K562 (cell line): Measurements from ENCODE around the gene ZDHHC12. TPM values are rescaled to one million over a fixed set of nuclear protein-coding genes. Genes with fewer than 3 reads are reported as not detected.
"Not testable (repeated sequence)": the region's sequence is repeated elsewhere in the genome, so short reads cannot be mapped to it uniquely, and the experiment has no call there.

Source experiments
- ATAC-seq: fragments of 200-7000 bp; cut with Tn5 transposase; 3 replicates; pipeline ENCODE4 v1.9.1; 2020; ENCODE audit warnings: moderate library complexity
- BruUV-seq: library from RNA; stranded (reverse); fragments of 400-500 nt; replicated peaks from 2 replicates; lab custom pipeline; 2021; lab: Mats Ljungman, UMichigan
- CTCF ChIA-PET: fragments of 300-600 bp; formaldehyde crosslinking; extraction: SDS; loops from one replicate; lab custom pipeline; 2021; ENCODE audit warnings: low intra/inter-chr PET ratio; lab: Yijun Ruan, JAX
- POLR2A ChIA-PET: fragments of 300-600, 350-650 bp; sonication (Branson Sonifier 250); formaldehyde crosslinking; extraction: SDS; loops from one replicate; lab custom pipeline; 2021; ENCODE audit warnings: antibody characterized with exemption, inconsistent platforms; lab: Yijun Ruan, JAX
- DNase-seq, 4 experiments: peaks; one replicate each; pipeline versions ENCODE4 v3.0.0 to v3.0.0-alpha.2; 2011 to 2018; ENCODE audit warnings: low spot score in 3 of 4, mixed read lengths in 3 of 4; ENCODE audit errors: extremely low read depth in 1 of 4
- FAIRE-seq: peaks from 2 replicates; lab custom pipeline; 2011; peaks lifted over from hg19 to GRCh38; lab: Jason Lieb, UNC
- H2AFZ ChIP-seq: 2 replicates; pipeline ENCODE4 v1.6.0; 2011; ENCODE audit warnings: low read depth, low read length, control low read depth, inconsistent platforms
- H3K27ac ChIP-seq: fragments of 200-600 bp; 3 replicates; pipeline ENCODE4 v1.8.0; 2011; ENCODE audit warnings: low read depth, mild to moderate bottlenecking, control low read depth, inconsistent platforms, low read length, moderate library complexity, mixed read lengths; ENCODE audit errors: extremely low read depth
- H3K27me3 ChIP-seq, 2 experiments: fragments of 300-600 bp in 1 of 2; 2 replicates in 1 of 2; 3 replicates in 1 of 2; pipeline versions ENCODE4 v1.6.0 to v1.8.0; 2011; ENCODE audit warnings: inconsistent platforms in 2 of 2, low read length in 2 of 2, mild to moderate bottlenecking in 1 of 2, mixed read lengths in 1 of 2, moderate library complexity in 1 of 2; ENCODE audit not compliant: control insufficient read depth in 2 of 2, insufficient read depth in 2 of 2
- H3K36me3 ChIP-seq: fragments of 300-600 bp; 3 replicates; pipeline ENCODE4 v1.8.0; 2011; ENCODE audit warnings: mild to moderate bottlenecking, low read length, inconsistent platforms; ENCODE audit not compliant: control insufficient read depth, insufficient read depth
- H3K4me1 ChIP-seq, 2 experiments: fragments of 200-600 bp in 1 of 2; replicated peaks in 1 of 2; 2 replicates in 1 of 2; 3 replicates in 1 of 2; pipeline versions ENCODE4 v1.5.1 to v1.8.0; 2011; ENCODE audit warnings: inconsistent platforms in 2 of 2, low read length in 2 of 2, mild to moderate bottlenecking in 1 of 2, mixed read lengths in 1 of 2, moderate library complexity in 1 of 2; ENCODE audit not compliant: control insufficient read depth in 2 of 2, insufficient read depth in 2 of 2
- H3K4me2 ChIP-seq: 2 replicates; pipeline ENCODE4 v1.6.1; 2011; ENCODE audit warnings: low read length, control low read depth, inconsistent platforms, mixed read lengths; ENCODE audit not compliant: insufficient read depth
- H3K4me3 ChIP-seq: fragments of 200-600 bp; sonication (generic), shearing (Covaris generic); 2 replicates; pipeline ENCODE4 v1.5.1; 2016; ENCODE audit warnings: control low read depth, inconsistent platforms
- H3K79me2 ChIP-seq: fragments of 200-600 bp; 3 replicates; pipeline ENCODE4 v1.8.0; 2011; ENCODE audit warnings: low read length, inconsistent platforms; ENCODE audit not compliant: control insufficient read depth, insufficient read depth
- H3K9ac ChIP-seq, 2 experiments: 2 replicates each; pipeline versions ENCODE4 v1.6.0 to v1.6.1; 2011; ENCODE audit warnings: low read depth in 2 of 2, low read length in 2 of 2, control low read depth in 1 of 2, inconsistent platforms in 1 of 2, mild to moderate bottlenecking in 1 of 2, mixed read lengths in 1 of 2; ENCODE audit not compliant: insufficient read depth in 1 of 2
- H3K9me1 ChIP-seq: one replicate; pipeline ENCODE4 v1.6.0; 2011; ENCODE audit warnings: inconsistent platforms, mild to moderate bottlenecking, low read length, moderate library complexity; ENCODE audit not compliant: control insufficient read depth, insufficient read depth
- H3K9me3 ChIP-seq: replicated peaks from 2 replicates; pipeline ENCODE4 v1.5.1; 2011; ENCODE audit warnings: low read depth, low read length, inconsistent platforms; ENCODE audit not compliant: control insufficient read depth, insufficient read depth
- H4K20me1 ChIP-seq: replicated peaks from 2 replicates; pipeline ENCODE4 v1.6.1; 2011; ENCODE audit warnings: low read length, inconsistent platforms, mixed read lengths; ENCODE audit not compliant: control insufficient read depth, insufficient read depth
- ARID2 ChIP-seq: fragments of 450-650 bp; IDR thresholded peaks from 2 replicates; pipeline ENCODE4 v1.6.1; 2017; ENCODE audit warnings: antibody characterized with exemption, mild to moderate bottlenecking
- ARNT ChIP-seq, 2 experiments: fragments of 450-650 bp; IDR thresholded peaks; 2 replicates each; pipeline ENCODE4 v1.6.1; 2016; ENCODE audit warnings: mild to moderate bottlenecking in 1 of 2
- ELF4 ChIP-seq: fragments of 450-650 bp; formaldehyde crosslinking; IDR thresholded peaks from 2 replicates; pipeline ENCODE4 v1.4.0; 2022; ENCODE audit warnings: missing genetic modification characterization
- HBP1 ChIP-seq: fragments of 450-650 bp; formaldehyde crosslinking; IDR thresholded peaks from 2 replicates; pipeline ENCODE4 v1.4.0; 2022; ENCODE audit warnings: missing genetic modification characterization
- HDAC1 ChIP-seq, 2 experiments: fragments of 450-650 bp; IDR thresholded peaks; 2 replicates each; pipeline ENCODE4 v1.6.1; 2016 to 2017; ENCODE audit warnings: inconsistent platforms in 1 of 2, mild to moderate bottlenecking in 1 of 2, moderate library complexity in 1 of 2
- HLTF ChIP-seq: fragments of 450-650 bp; IDR thresholded peaks from 2 replicates; pipeline ENCODE4 v1.6.1; 2016
- MLLT1 ChIP-seq, 2 experiments: fragments of 450-650 bp; IDR thresholded peaks; 2 replicates each; pipeline ENCODE4 v1.6.1; 2016
- POLR2A ChIP-seq: fragments of 450-650 bp; conservative IDR thresholded peaks from 2 replicates; pipeline ENCODE4 v1.6.1; 2016
- POLR2B ChIP-seq: fragments of 450-650 bp; IDR thresholded peaks from 2 replicates; pipeline ENCODE4 v1.6.1; 2018; ENCODE audit warnings: low read depth; ENCODE audit not compliant: partially characterized antibody
- THRB ChIP-seq: fragments of 450-650 bp; formaldehyde crosslinking; conservative IDR thresholded peaks from 2 replicates; pipeline ENCODE4 v1.4.0; 2022; ENCODE audit warnings: mild to moderate bottlenecking, missing genetic modification characterization
- TSC22D4 ChIP-seq: fragments of 450-650 bp; IDR thresholded peaks from 2 replicates; pipeline ENCODE4 v1.6.1; 2016; ENCODE audit warnings: missing genetic modification characterization, missing biosample characterization, control low read depth
- ZBTB5 ChIP-seq: fragments of 450-650 bp; IDR thresholded peaks from 2 replicates; pipeline ENCODE4 v1.6.1; 2017; ENCODE audit warnings: antibody characterized with exemption
- ZEB2 ChIP-seq: fragments of 450-650 bp; IDR thresholded peaks from 2 replicates; pipeline ENCODE4 v1.6.1; 2016
- WGBS: fragments of 100-300 bp; shearing (Covaris generic); methylation state at CpG from one replicate; pipeline ENCODE4 v1.1.6; 2016; ENCODE audit warnings: low coverage, mixed read lengths; ENCODE audit not compliant: insufficient coverage; ENCODE audit errors: missing lambda C conversion rate; 5-methylcytosine and 5-hydroxymethylcytosine counted together
- in situ Hi-C: fragments of 300-500 bp; cut with MboI; formaldehyde crosslinking; loops from 4 replicates; pipeline ENCODE4 v1.15.0; 2018; ENCODE audit warnings: inconsistent platforms, mixed read lengths
- intact Hi-C: fragments of 100-400 bp; cut with micrococcal nuclease; formaldehyde crosslinking; loops from 2 replicates; pipeline ENCODE4 v1.14.2; 2022
- polyA plus RNA-seq, 8 experiments: library from polyadenylated mRNA; depleted of rRNA in 4 of 8; stranded (reverse) in 5 of 8; unstranded in 3 of 8; fragments of >200 nt; fragmentation: Nextera tagmentation in 2 of 8; fragmentation: Illumina TruSeq in 1 of 8; extraction: Ambion mirVana in 2 of 8; extraction: Trizol in 1 of 8; gene quantifications; 2 replicates each; pipeline versions ENCODE4 v1.2.1 to v1.2.3, GENCODE V29; 2011 to 2014; ENCODE audit warnings: inconsistent platforms in 1 of 8, missing spikeins in 1 of 8
- total RNA-seq, 7 experiments: library from RNA; depleted of rRNA in 6 of 7; stranded (reverse); fragments of >200 nt in 6 of 7; fragmentation: Illumina TruSeq in 2 of 7; extraction: Trizol in 2 of 7; gene quantifications; 2 replicates each; pipeline versions ENCODE4 v1.2.1 to v1.2.3, GENCODE V29; 2011 to 2021; ENCODE audit warnings: low replicate concordance in 1 of 7

ZDHHC12 gene
- total and polyA plus RNA-seq, 9 of the 15 experiments (the other 6 are each of a cell fraction or from before 2014, with no cell fraction given) = 0.21 to 38.0 (median 13.8) TPM

- peaks cover 71% of the 10 kb centered on the region for H3K36me3 ChIP-seq
- H3K4me2 ChIP-seq, H2AFZ ChIP-seq, H3K9ac ChIP-seq, H3K9me1 ChIP-seq, H3K9me3 ChIP-seq, H3K27me3 ChIP-seq, H3K27ac ChIP-seq, H3K4me1 ChIP-seq, H3K4me3 ChIP-seq, FAIRE-seq, ATAC-seq, DNase-seq, CTCF ChIA-PET, BruUV-seq: not testable (repeated sequence)
- H4K20me1 ChIP-seq = peaks cover 14% of the 10 kb centered on the region
- H3K79me2 ChIP-seq = peaks cover 53% of the 10 kb centered on the region
- intact Hi-C loops (loop anchor here (10.0 kb wide), 1 partner anchor 981 kb away; no protein-coding TSS in a partner anchor), in situ Hi-C loops (loop anchor here (10.0 kb wide), 3 partner anchors 449 to 1091 kb away; no protein-coding TSS in a partner anchor)
- 92% methylated on average over 3 of the region's 3 CpGs for WGBS
- POLR2A ChIA-PET = interaction anchor here (0.6 to 1.3 kb wide), 7 partner anchors 8 to 1079 kb away, joined by 3 to 5 read pairs (median 4); partner anchors contain the start of gene PKN3
- 0 out of 2 replicates have a peak, but pooled peaks have one; percentile 47 for TF ChIP-seq THRB (CRISPR knock-in tag)
- TF ChIP-seq POLR2A = peak; percentile 56; the same call in 1 of the 2 replicates
- 0 out of 4 replicates have a peak, but pooled peaks of 1 of the 2 experiments have one; percentile 25 for TF ChIP-seq ARNT (IDR thresholded peaks at IDR 0.05)
- 0 out of 2 replicates have a peak, but pooled peaks have one; percentile 16 for TF ChIP-seq ZBTB5
- 0 out of 4 replicates have a peak, but pooled peaks of 1 of the 2 experiments have one; percentile 19 for TF ChIP-seq HDAC1 (IDR thresholded peaks at IDR 0.05)
- 0 out of 2 replicates have a peak, but pooled peaks have one; percentile 40 for TF ChIP-seq HLTF
- 0 out of 2 replicates have a peak, but pooled peaks have one; percentile 55 for TF ChIP-seq ARID2
- peak; percentile 63; the same call in 1 of the 2 replicates for TF ChIP-seq HBP1 (CRISPR knock-in tag)
- peak; percentile 37; the same call in 1 of the 2 replicates for TF ChIP-seq ELF4 (CRISPR knock-in tag)
- peak; percentile 52; the same call in 1 of the 2 replicates for TF ChIP-seq TSC22D4 (tag)
- 0 out of 4 replicates have a peak, but pooled peaks have one; percentile 17 to 53 for TF ChIP-seq MLLT1 (IDR thresholded peaks at IDR 0.05)
- 0 out of 2 replicates have a peak, but pooled peaks have one; percentile 12 for TF ChIP-seq ZEB2
- peak; percentile 45 for TF ChIP-seq POLR2B
Observed at GRCh38 chr9:128693738-128694137, 30.2 kb downstream of the ZDHHC12 start.
